Stimulated activated CD8-positive, alpha-beta memory T cell treated with anti-CD3 and anti-CD28 coated beads, Interleukin-12 subunit alpha, Interleukin-12 subunit beta, amount 100 ng/mL, for 1 hour (primary cell): ENCODE measurements around the gene CT45A2.
"Not testable (repeated sequence)": the region's sequence is repeated elsewhere in the genome, so short reads cannot be mapped to it uniquely, and the experiment has no call there.

Source experiments
- DNase-seq: peaks from one replicate; pipeline ENCODE4 v3.0.0-alpha.2; 2020; ENCODE audit warnings: low read depth

The CT45A2 gene, protein sequence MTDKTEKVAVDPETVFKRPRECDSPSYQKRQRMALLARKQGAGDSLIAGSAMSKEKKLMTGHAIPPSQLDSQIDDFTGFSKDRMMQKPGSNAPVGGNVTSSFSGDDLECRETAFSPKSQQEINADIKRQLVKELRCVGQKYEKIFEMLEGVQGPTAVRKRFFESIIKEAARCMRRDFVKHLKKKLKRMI

DNA sequence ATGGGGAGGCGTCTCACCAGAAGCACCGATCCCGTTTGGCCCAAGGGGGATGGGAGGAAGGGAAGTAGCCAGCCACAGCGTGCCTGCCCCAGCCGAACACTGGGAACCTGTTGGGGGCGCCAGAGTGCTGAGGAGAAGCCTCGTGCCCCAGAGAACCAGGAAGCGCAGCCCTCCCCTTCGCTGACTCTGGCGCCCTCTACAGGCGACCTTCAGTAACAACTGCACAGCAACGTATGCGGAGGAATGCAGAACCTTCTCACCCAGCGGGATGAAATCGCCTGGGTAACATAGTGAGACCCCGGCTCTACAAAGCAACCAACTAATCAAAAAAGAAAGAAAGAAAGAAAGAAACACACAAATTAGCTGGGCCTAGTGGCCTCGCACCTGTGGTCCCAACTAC is at the start of gene CT45A2:
Gene CT45A2 (minus strand): TSS at position 101 of the 400 bp plus-strand sequence. CDS start 3,747 bp downstream, outside the sequence.
- DNase-seq: not testable (repeated sequence)

DNA sequence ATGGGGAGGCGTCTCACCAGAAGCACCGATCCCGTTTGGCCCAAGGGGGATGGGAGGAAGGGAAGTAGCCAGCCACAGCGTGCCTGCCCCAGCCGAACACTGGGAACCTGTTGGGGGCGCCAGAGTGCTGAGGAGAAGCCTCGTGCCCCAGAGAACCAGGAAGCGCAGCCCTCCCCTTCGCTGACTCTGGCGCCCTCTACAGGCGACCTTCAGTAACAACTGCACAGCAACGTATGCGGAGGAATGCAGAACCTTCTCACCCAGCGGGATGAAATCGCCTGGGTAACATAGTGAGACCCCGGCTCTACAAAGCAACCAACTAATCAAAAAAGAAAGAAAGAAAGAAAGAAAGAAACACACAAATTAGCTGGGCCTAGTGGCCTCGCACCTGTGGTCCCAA is 34.6 kb upstream of the CT45A2 start, which contains the start of gene CT45A8:
Gene CT45A8 (minus strand): TSS at position 101 of the 400 bp plus-strand sequence. CDS start 3,755 bp downstream, outside the sequence.
- not testable (repeated sequence) for DNase-seq

DNA sequence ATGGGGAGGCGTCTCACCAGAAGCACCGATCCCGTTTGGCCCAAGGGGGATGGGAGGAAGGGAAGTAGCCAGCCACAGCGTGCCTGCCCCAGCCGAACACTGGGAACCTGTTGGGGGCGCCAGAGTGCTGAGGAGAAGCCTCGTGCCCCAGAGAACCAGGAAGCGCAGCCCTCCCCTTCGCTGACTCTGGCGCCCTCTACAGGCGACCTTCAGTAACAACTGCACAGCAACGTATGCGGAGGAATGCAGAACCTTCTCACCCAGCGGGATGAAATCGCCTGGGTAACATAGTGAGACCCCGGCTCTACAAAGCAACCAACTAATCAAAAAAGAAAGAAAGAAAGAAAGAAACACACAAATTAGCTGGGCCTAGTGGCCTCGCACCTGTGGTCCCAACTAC is 17.4 kb upstream of the CT45A2 start, which contains the start of gene CT45A7:
Gene CT45A7 (minus strand): TSS at position 101 of the 400 bp plus-strand sequence. CDS start 3,747 bp downstream, outside the sequence.
- DNase-seq: not testable (repeated sequence)

DNA sequence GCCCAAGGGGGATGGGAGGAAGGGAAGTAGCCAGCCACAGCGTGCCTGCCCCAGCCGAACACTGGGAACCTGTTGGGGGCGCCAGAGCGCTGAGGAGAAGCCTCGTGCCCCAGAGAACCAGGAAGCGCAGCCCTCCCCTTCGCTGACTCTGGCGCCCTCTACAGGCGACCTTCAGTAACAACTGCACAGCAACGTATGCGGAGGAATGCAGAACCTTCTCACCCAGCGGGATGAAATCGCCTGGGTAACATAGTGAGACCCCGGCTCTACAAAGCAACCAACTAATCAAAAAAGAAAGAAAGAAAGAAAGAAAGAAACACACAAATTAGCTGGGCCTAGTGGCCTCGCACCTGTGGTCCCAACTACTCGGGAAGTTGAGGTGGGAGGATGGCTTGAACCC is 17.1 kb downstream of the CT45A2 start, which contains the start of gene CT45A6:
Gene CT45A6 (minus strand): TSS at position 101 of the 400 bp plus-strand sequence. CDS start 3,794 bp downstream, outside the sequence.
- DNase-seq: not testable (repeated sequence)

DNA sequence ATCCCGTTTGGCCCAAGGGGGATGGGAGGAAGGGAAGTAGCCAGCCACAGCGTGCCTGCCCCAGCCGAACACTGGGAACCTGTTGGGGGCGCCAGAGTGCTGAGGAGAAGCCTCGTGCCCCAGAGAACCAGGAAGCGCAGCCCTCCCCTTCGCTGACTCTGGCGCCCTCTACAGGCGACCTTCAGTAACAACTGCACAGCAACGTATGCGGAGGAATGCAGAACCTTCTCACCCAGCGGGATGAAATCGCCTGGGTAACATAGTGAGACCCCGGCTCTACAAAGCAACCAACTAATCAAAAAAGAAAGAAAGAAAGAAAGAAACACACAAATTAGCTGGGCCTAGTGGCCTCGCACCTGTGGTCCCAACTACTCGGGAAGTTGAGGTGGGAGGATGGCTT is 34.4 kb downstream of the CT45A2 start, which contains the start of gene CT45A5:
Gene CT45A5 (minus strand): TSS at position 101 of the 400 bp plus-strand sequence. CDS start 3,774 bp downstream, outside the sequence.
- DNase-seq: not testable (repeated sequence)

DNA sequence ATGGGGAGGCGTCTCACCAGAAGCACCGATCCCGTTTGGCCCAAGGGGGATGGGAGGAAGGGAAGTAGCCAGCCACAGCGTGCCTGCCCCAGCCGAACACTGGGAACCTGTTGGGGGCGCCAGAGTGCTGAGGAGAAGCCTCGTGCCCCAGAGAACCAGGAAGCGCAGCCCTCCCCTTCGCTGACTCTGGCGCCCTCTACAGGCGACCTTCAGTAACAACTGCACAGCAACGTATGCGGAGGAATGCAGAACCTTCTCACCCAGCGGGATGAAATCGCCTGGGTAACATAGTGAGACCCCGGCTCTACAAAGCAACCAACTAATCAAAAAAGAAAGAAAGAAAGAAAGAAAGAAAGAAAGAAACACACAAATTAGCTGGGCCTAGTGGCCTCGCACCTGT is 51.7 kb downstream of the CT45A2 start, which contains the start of gene CT45A3:
Gene CT45A3 (minus strand): TSS at position 101 of the 400 bp plus-strand sequence. CDS start 3,747 bp downstream, outside the sequence.
- DNase-seq: not testable (repeated sequence)
